GM13977 (cell line): ENCODE data around the gene LRRC18.

ENCODE experiments used
- DNase-seq: peaks from one replicate; pipeline ENCODE4 v3.0.0; 2012; ENCODE audit warnings: low spot score
- in situ Hi-C: fragments of 300-500 bp; cut with MboI; formaldehyde crosslinking; loops from one replicate; pipeline ENCODE4 v1.12.0; 2022; ENCODE audit warnings: low sequenced_read_pairs, low pct_unique_long_range_greater_than_20kb, mixed read lengths, inconsistent platforms; ENCODE audit not compliant: unreplicated experiment
- TF ChIP-seq, protein P1 (sequence below): IDR thresholded peaks from 2 replicates; pipeline ENCODE4 v1.5.1; 2012; ENCODE audit warnings: mild to moderate bottlenecking, control low read depth; ENCODE audit not compliant: insufficient read depth; ENCODE audit errors: extremely low read depth, missing control alignments

The LRRC18 gene

DNA sequence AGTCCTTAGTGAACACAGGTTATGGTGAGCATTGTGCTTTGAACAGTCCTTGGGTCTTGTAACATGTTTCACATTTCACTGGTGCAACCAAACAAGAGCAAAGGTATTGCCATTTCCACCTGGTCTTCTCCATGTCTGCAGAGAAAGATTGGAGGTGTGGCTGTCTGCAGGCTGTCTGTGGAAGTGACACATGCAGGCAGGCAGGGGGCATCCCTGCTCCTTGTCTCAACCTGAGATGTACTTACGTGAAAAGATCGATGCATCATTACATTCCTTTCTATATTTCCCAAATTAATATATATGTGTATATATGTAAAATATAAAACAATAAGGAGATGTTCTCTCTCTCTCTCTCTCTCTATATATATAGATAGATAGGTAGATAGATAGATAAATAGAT lies 54.3 kb downstream of the LRRC18 start:
- TF ChIP-seq, protein P1, sequence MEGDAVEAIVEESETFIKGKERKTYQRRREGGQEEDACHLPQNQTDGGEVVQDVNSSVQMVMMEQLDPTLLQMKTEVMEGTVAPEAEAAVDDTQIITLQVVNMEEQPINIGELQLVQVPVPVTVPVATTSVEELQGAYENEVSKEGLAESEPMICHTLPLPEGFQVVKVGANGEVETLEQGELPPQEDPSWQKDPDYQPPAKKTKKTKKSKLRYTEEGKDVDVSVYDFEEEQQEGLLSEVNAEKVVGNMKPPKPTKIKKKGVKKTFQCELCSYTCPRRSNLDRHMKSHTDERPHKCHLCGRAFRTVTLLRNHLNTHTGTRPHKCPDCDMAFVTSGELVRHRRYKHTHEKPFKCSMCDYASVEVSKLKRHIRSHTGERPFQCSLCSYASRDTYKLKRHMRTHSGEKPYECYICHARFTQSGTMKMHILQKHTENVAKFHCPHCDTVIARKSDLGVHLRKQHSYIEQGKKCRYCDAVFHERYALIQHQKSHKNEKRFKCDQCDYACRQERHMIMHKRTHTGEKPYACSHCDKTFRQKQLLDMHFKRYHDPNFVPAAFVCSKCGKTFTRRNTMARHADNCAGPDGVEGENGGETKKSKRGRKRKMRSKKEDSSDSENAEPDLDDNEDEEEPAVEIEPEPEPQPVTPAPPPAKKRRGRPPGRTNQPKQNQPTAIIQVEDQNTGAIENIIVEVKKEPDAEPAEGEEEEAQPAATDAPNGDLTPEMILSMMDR, result peak; percentile 15
- DNase-seq, result no peak
- in situ Hi-C loops, result no loop called here

DNA sequence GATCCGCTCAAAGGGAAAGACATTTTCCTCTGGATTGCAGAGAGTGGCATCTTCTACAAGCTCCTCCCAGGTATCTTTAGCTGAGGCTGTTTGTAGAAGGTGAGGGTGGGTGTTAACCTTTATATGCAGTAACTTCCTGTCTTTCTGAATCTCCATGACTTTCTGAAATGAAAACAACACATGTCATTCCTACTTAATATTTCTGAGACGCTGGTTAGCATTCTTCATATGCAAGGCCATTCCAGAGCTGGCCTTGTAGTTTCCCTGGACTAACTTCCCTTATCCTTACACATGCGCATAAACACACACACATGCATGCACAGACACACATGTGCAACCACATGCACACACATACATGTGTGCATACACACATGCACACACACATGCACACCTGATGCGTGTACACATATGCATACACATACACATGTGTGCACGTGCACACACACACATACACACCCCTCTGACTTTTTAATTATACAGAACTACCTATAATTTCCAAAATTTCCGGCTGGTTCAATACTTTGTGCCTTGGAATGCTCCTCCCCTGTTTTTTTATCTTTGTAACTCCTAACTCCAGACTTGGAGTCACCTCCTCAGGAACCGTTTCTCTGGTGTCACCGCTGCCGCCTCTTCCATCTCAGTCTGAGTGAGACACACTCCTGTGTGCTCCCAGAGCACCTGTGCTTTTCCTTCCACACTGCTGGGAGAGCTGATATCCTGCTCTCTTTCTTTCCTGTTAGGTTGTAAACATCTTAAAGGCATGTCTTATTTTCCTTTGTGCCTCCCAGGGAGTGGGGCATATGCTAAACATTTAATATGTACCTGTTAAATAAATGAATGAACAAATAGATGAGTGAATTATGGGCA lies 55.2 kb downstream of the LRRC18 start:
- in situ Hi-C loops, result no loop called here
- DNase-seq, result no peak
- TF ChIP-seq, protein P1, result no peak

DNA sequence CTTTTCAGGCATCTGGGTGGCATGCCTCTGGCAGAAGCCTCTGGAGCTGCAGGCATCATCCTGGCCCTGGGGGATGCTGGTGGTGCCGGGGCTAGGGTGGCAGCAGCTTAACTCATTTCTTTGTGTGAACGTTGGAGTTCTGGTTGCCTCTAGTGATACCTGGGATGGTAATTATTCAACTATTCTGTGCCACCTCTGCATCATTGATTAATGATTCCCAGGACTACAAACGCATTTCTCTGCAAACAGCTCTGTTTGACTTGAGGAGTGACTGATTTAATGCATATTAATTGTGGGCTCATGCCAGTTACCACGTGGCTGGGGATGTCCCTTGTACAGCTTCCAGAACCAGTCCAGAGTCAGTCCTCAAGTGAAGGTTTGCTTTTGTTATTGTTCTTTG lies 55.9 kb downstream of the LRRC18 start:
- TF ChIP-seq, protein P1, result no peak
- in situ Hi-C loops, result no loop called here
- no peak for DNase-seq

DNA sequence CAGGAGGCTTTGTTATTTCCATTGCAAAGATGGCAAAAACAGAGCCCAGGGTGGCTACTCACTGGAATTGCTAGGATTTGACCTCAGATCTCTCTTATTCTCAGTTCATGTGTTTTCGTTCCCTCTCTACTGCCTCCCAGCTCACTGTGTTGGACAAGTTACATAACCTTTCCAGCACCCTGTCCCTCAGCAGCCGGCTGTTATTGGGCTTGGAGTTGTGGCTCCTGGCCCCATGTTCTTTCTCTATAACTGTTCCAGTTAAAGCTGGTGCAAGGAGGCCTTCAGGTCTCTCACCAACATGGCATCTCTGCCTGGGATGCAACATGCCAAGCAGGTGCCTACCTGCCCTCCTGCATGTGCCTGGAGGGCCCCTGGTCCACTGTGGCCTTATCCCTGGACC lies 56.8 kb downstream of the LRRC18 start:
- no peak for DNase-seq
- TF ChIP-seq, protein P1, result no peak
- in situ Hi-C loops, result no loop called here

DNA sequence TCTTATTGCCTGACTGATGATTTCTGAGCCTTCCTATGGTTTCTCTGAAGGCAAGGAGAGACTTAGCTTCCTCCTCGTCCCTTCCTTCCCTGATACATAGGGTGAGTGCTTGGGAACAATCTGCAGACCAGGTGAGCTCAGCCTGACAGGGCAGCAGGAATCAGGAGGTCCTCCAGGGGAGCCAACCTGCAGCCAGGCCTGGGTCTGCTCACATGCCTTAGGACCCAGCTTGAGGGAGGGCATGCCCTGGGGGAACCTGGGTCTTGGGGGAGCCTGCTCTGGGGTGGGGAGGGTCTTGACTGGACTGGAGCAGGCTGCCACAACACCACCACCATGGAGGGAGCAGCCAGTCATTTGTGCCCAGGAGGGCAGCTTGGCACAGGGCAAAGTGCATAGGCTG lies 57.7 kb downstream of the LRRC18 start:
- in situ Hi-C loops, result no loop called here
- no peak for DNase-seq
- TF ChIP-seq, protein P1, result no peak

DNA sequence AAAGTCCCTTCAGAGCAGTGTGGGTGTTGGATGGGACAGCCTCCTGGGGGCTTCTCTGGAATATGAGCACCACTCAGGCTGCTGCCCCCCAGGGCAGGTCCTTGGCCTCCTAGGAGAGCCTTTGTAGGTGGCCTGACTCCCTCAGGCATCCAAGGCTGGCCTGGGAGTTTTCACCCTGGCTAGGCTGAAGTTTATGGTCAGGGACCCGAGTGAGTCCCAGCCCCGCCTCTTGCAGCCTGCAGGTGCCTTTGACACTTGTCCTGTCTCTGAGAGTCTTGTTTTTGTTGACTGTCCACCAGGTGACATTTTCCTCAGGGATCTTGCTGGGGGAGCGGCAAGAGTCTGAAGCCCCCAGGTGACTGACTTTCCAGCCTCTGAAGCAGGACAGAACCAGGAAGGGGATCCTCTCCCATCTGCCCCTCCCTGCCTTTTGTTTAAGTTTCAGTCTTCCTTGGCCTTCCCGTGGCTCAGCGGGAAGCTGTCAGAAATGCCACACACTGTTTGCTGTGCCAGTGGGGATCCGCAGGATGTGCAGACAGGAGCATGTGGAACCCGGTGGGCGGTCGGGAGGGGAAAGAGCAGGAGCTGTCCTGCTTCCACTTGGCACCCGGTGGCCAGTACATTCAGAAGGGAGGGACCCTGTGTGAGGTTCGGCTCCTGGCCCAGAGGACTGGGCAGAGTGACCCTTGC lies 59.5 kb downstream of the LRRC18 start:
- TF ChIP-seq, protein P1, result no peak
- in situ Hi-C loops, result no loop called here

More for the DNA sequence above, 59.5 kb downstream of the LRRC18 start:
- no peak for DNase-seq
